DMS 273 (cell line): ENCODE results near the gene ITGAE.
A peak's percentile ranks its signal among the peaks of the same experiment; 100 is the strongest.
"Not testable (repeated sequence)": the region's sequence is repeated elsewhere in the genome, so short reads cannot be mapped to it uniquely, and the experiment has no call there.

ENCODE experiments used
- DNase-seq: peaks from one replicate; lab custom pipeline; 2025; ENCODE audit not compliant: unreplicated experiment; lab: John Stamatoyannopoulos, UW

Gene ITGAE

GRCh38 chr17:3796110-3796821 lies 4.7 kb downstream of the ITGAE start:
- no peak for DNase-seq

- no peak for DNase-seq
Measured at GRCh38 chr17:3795390-3796102, 5.4 kb downstream of the ITGAE start.

DNA sequence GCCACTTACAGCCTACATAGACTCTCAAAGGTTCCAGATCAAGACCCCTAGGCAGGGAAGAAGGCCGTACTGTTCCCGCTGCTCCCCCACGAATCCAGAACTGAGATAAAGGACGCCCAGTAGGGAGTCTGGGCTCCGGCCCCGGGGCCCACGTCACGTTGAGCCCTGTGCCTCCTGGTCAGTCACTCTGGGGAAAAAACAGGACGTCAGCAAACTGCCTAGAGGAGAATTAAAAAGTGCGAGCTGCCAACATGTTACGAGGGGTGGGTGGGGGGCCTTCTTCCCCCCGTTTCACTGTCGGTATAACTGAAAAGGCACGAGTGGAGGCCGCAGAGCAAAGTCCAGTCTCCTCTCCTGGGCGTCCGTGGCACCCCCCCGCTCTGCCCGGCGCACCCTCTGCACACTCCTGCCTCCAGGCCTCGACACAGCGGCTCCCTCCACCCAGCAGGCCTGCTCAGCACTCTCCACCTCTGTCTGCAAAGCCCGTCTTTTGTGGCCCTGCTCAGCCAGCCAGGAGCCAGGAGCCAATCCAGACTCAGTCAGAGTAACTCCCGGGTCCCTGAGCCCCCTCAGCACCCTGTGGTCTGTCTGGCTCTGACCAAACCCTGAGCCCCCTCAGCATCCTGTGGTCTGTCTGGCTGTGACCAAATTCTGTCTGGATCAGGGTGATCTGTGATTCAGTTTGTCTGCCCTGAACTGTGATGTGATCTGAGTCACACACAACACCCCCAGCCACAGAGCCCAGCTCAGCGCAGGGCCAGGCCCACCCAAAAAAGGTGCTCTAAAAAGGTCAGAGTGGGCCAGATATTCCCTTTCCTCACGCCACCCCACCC lies 6.2 kb downstream of the ITGAE start:
- no peak for DNase-seq

- DNase-seq = not testable (repeated sequence)
Measured at GRCh38 chr17:3794152-3794551, 6.8 kb downstream of the ITGAE start.

DNA sequence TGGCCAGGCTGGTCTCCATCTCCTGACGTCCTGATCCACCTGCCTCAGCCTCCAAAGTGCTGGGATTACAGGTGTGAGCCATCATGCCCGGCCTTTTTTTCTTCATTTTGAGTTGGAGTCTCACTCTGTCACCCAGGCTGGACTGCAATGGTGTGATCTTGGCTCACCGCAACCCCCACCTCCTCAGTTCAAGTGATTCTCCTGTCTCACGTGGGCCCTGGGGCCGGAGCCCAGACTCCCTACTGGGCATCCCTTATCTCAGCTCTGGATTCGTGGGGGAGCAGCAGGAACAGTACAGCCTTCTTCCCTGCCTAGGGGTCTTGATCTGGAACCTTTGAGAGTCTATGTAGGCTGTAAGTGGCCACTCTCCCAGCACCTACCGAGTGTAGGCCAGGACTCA lies 7.7 kb downstream of the ITGAE start:
- not testable (repeated sequence) for DNase-seq

DNA sequence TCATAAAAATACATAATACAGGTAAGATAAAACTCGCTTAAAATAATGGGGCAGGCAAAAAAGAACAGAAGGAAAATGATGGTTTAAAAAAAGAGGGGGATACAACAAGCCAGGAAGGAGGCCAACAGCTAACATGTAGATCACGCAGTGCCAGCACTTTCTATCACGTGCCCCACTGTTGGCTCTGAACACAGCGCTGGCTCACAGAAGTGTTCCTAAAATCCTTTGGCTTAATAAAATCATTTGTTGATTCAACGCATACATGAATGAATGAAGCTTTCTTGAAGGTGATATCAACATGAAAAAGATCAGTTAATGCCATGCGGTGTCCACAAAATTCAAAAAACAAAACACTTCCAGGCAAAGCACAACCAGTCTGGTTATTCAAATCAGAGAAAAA lies 8.5 kb downstream of the ITGAE start:
- no peak for DNase-seq

GRCh38 chr17:3788200-3788599 lies 12.8 kb downstream of the ITGAE start:
- DNase-seq = peak; percentile 9

DNA sequence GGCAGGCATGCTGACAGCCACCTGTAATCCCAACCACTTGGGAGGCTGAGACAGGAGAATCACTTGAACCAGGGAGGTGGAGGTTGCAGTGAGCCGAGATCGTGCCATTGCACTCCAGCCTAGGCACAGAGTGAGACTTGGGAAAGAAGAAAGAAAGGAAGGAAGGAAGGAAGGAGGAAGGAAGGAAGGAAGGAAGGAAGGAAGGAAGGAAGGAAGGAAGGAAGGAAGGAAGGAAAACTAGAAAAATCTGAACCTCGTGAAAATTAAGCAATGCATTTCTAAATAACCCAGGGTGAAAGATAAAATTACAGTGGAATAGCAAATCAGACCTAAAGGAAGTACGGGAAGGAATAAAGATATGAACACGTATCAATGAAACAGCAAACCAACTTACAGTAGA lies 15.7 kb downstream of the ITGAE start:
- not testable (repeated sequence) for DNase-seq

- DNase-seq = no peak
Measured at GRCh38 chr17:3782751-3783150, 18.2 kb downstream of the ITGAE start.

DNA sequence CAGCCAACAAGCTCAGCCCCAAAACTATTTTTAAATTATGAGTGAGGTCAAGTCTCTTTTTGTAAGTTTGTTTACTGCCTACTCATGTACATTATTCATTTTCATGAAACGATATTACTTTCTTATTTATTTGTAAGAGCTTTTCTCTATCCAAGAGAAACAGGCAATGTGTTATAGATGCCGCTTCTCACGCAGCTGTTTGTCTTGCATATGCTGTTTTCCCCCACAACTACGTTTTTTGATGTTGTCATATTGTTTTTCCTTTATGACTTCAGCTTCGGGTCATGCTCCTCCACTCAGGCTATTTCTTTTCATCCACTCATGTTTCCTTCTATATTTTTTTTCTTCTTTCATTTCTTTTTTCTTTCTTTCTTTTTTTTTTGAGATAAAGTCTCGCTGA lies 20.0 kb downstream of the ITGAE start:
- DNase-seq = no peak

GRCh38 chr17:3777366-3778120 lies 23.4 kb downstream of the ITGAE start:
- DNase-seq = no peak

- no peak for DNase-seq
Measured at GRCh38 chr17:3773966-3774365, 27.0 kb downstream of the ITGAE start.

DNA sequence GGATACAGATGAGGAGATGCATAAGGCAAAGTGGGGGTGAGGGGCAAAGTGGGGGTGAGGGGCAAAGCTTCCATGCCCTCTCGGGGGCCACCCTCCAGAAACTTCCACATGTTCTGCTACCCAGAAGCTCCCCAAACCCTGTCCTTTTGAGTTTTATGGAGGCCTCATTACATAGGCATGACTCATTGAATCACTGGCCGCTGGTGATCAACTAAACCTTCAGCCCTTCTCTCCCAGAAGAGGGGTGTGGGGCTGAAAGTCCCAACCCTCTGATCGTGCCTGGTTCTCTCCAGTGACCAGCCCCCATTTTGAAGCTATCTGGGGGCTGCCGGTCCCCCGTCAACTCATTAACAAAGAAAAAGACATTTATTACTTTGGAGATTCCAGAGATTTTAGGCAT lies 27.5 kb downstream of the ITGAE start:
- DNase-seq = no peak

GRCh38 chr17:3772764-3773163 lies 28.2 kb downstream of the ITGAE start:
- no peak for DNase-seq

DNA sequence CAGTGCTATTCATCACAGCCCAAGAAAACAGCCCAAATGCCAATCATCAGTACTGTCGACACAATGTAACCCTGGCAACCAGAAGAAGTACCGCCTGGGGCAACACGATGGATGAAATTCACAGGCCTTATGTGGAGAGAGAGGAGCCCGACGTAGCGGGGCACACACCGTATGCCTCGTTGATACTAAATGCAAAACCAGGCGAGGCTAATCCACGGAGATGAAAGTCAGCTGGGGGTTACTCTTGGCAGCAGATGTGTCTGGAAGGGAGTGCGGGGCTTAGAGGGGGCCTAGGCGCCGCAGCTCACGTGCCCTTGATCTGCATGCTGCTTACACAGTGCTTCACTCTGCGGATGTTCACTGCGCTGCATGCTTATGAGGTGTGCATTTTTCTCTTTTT lies 29.8 kb downstream of the ITGAE start:
- DNase-seq = peak; percentile 32

DNA sequence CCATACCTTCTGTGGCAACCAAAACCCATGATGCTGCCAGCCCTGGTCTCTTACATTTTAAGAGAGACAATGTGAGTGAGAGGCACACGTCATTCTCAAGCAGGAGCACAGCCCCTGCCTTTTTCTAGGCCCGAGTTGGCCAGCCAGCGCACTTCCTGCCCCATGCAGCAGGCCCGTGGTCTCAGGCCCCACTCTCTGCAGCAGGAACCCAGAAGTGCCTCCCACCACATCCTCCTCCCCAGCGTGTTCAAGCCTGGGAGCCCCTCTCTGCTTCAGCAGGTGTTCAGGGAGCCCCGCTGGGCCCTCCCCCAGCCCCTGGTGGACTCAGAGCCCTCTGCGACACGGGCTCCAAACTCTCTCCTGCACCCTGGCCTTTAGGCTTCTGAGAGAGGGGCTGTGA lies 30.5 kb downstream of the ITGAE start:
- DNase-seq = no peak

DNA sequence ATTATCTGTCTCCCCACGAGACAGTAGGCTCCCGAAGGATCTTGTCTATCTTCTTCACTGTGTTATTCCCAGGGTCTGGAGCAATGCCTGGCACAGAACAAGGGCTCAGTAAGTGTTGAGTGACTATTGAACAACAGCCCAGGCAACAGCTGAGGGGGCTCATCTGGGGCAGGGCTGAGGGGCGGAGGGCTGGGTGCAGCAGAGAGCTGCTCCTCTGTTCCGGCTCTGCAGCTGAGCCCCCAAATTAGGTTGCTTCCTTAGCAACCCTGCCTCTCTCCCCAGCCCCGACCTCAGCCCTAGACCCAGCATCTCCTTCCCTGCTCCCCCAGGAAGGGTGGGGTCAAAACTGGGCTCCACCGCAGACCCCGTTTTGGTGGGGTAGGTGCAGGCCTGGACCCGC lies 32.2 kb downstream of the ITGAE start:
- no peak for DNase-seq

- DNase-seq = no peak
Measured at GRCh38 chr17:3768341-3768740, 32.6 kb downstream of the ITGAE start.

DNA sequence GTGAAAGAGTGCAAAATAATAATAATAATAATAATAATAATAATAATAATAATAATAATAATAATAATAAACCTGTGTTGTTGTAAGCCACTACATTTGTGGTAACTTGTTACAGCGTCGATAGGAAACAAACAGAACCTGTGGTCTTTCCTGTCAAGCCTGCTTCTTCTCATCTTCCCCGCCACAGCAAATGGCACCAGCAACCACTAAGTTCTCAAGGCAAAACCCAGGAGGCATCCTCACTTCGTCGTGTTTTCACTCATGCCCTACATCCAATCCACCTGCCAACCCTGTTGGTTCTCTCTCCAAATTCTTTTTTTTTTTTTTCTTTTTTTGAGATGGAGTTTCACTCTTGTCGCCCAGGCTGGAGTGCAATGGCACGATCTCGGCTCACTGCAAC lies 34.2 kb downstream of the ITGAE start:
- no peak for DNase-seq

GRCh38 chr17:3765981-3766380 lies 35.0 kb downstream of the ITGAE start:
- DNase-seq = no peak

DNA sequence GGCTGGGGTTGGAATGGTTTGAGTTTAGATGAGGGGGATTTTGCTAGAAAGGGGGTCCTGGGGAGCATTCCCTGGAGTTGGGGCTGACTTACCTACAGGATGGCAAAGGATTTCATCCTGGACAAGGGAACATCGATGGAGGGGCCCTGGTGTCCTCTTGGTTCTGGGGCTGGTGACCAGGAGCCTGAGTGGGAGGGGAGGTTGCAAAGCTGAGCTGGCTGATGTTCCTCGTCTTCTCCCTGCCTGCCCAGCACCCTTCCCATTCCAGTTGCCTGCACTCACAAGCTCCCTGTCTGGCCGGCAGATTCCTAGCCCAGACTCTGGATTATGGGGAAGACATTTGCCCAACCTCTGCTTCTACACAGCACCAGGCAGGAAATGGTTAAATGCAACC lies 37.2 kb downstream of the ITGAE start:
- no peak for DNase-seq
